ENCODE results near the gene RLBP1.

DNA sequence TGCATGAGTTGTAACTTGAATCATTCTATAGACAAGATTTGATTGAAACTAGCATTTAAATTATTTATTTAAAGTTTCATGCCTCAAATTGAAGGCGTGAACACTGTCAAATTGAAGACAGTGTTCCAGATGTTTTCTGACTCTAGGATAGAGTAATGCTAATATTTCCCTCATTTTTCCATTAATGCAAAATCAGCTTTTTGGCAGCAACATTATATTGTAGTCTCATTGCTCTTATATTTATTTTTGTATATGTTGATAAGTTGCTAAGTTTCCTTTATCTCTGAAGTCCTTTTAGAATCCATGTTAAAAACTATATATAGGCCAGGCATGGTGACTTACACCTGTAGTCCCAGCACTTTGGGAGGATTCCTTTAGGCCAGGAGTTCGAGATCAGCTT lies 27.2 kb upstream of the RLBP1 start:
- no peak for TF ChIP-seq CTCF (IDR thresholded peaks at IDR 0.05; ENCODE audit: insufficient read depth, low read length)
- no peak for TF ChIP-seq POLR2AphosphoS5 (IDR thresholded peaks at IDR 0.05; ENCODE audit: low read depth)
- TF ChIP-seq REST (IDR thresholded peaks at IDR 0.05; ENCODE audit: insufficient replicate concordance, low read depth), result no peak
- no peak for TF ChIP-seq GABPA (IDR thresholded peaks at IDR 0.05; ENCODE audit: low read depth)
- TF ChIP-seq SPI1 (IDR thresholded peaks at IDR 0.05; ENCODE audit: borderline replicate concordance, low read depth), result no peak

All from HL-60 (cell line).